Measurements from ENCODE around the gene RETN.

Gene RETN

DNA sequence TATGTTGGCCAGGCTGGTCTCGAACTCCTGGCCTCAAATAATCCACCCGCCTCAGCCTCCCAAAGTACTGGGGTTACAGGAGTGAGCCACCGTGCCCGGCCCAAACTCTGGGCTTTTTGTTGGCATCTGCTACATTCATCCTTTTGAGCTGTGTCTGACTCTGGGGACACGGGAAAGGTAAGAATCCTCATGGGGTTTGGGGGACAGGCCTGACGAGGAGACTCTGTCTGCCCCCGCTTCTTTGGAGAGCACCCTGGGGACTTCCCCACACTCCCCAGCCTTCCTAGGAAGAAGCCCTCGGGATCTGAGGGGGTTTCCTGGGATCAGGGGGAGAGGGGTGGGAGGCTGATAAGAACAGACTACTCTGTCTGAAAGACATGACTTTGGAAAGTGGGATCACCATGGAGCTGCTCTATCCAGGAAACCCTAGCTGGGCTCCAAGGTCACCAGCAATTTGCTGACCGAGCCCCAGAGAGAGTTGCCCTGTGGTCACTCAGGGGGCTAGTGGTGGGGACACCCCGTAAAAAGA lies 41.1 kb downstream of the RETN start:
- no peak for DNase-seq

DNA sequence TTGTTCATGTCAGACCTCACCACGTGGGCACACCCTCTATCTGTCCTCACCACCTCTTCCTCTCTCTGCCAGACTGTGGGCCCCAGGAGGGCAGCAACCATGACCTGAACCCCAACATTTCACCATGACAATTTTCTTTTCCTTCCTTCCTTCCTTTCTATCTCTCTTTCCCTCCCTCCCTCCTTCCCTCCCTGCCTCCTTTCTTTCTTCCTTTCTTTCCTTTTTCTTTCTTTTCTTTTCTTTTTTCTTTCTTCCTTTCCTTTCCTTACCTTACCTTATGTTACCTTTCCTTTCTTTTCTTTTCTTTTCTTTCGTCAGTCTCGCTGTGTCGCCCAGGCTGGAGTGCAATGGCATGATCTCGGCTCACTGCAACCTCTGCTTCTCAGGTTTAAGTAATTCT lies 41.8 kb downstream of the RETN start:
- DNase-seq, result no peak

DNA sequence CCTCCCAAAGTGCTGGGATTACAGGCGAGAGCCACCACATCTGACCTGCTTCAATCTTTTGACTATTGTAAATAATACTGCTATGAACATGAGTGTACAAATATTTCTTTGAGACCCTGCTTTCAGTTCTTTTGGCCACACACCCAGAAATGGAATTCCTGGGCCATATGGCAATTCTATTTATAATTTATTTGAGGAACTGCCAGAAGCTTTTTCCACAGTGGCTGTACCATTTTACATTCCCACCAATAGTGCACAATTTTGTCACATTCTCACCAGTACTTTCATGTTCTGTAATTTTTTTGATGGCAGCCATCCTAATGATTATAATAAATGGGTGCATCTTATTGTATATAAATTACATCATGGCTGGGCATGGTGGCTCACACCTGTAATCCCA lies 46.8 kb downstream of the RETN start:
- DNase-seq, result no peak

- DNase-seq, result no peak
These were observed 47.9 kb downstream of the RETN start for GRCh38 chr19:7716762-7717161.

DNA sequence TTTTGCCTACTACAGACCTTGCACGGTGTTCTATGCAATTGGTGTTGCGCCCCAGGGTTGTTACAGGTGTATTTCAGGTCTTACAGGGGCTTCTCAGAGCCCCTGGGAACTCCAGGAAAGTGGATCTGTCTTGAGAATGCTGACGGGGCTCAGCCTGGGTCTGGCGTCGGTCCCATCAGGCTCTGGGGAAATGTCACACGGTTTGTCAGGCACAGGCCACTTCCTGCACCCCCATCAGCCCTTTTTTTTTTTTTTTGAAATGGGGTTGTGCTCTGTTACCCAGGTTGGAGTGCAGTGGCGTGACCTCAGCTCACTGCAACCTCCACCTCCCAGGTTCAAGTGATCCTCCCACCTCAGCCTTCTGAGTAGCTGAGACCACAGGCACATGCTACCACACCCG lies 49.8 kb downstream of the RETN start:
- DNase-seq, result no peak

All from left hindlimb (tissue), 1 donor.